Measurements from ENCODE around the gene TCF7L2.

Gene TCF7L2

DNA sequence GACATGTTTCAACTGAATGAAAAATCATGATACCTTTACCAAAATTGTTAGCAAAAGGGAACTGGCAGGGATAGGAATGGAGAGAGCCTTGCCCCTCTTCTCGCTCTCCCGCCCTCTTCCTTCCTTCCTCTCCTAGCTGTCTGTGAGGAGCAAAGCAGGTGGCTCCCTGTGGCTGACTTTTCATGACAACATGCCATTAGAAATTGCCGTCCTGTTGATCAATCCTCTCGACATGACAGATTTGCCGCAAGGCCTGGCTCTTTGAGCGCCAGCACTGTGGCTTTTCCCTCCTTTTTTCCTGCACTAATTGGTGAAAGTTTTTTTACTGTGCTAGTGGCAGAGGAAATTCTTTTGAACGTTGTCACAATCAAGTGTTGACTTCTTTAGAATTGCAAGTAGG, 171.1 kb downstream of the TCF7L2 start:
- Histone ChIP-seq H2BK15ac (ENCODE audit: low read depth, poor library complexity, severe bottlenecking) (no peak overlapping the region), H3K27me3 (ENCODE audit: control insufficient read depth in 1 of 2, insufficient read depth in 1 of 2, low read length in 2 of 2) (no peaks in the 10 kb centered on the region), H2AFZ (ENCODE audit: low read depth, low read length) (no peak overlapping the region), H3K79me1 (replicated peaks; ENCODE audit: low read length, poor library complexity, severe bottlenecking) (peaks cover 24% of the 10 kb centered on the region), H3K4ac (ENCODE audit: low read depth in 1 of 2, low read length in 2 of 2) (no peak overlapping the region), H3K23ac (ENCODE audit: low read length in 2 of 2) (no peak overlapping the region), H2BK120ac (ENCODE audit: low read depth, low read length) (no peak overlapping the region), H3K18ac (ENCODE audit: low read depth in 1 of 2, low read length in 2 of 2) (no peak overlapping the region), H2AK5ac (ENCODE audit: low read length, severe bottlenecking) (no peak overlapping the region), H3K4me2 (ENCODE audit: low read length, poor library complexity, severe bottlenecking) (no peak overlapping the region), H3K9ac (ENCODE audit: low read length) (no peak overlapping the region), H2BK5ac (ENCODE audit: low read depth, low read length, poor library complexity, severe bottlenecking) (no peak overlapping the region), H3K14ac (ENCODE audit: low read length in 2 of 2) (no peak overlapping the region), H2BK12ac (ENCODE audit: low read length in 2 of 2) (no peak overlapping the region), H4K8ac (ENCODE audit: low read length) (no peak overlapping the region), H3K4me1 (ENCODE audit: control insufficient read depth, insufficient read depth, low read depth, low read length) (peaks cover 1% of the 10 kb centered on the region), H4K91ac (ENCODE audit: low read length) (no peak overlapping the region), H3K9me3 (ENCODE audit: control insufficient read depth, low read length) (no peaks in the 10 kb centered on the region), H3K4me3 (ENCODE audit: insufficient read depth in 1 of 2, low read depth in 1 of 2, low read length in 2 of 2) (no peak overlapping the region), H3K36me3 (ENCODE audit: control insufficient read depth in 1 of 2, insufficient read depth in 2 of 2, low read depth in 1 of 2, low read length in 2 of 2) (no peaks in the 10 kb centered on the region), H3K27ac (ENCODE audit: low read length, poor library complexity, severe bottlenecking) (no peak overlapping the region)
- DNase-seq = no peak
- WGBS = 78% methylated on average over 6 of the region's 7 CpGs

GRCh38 chr10:113122947-113123346, 172.9 kb downstream of the TCF7L2 start:
- Histone ChIP-seq H3K23ac (ENCODE audit: low read length in 2 of 2) (no peak overlapping the region), H3K4me1 (ENCODE audit: control insufficient read depth, insufficient read depth, low read depth, low read length) (no peaks in the 10 kb centered on the region), H3K9me3 (ENCODE audit: control insufficient read depth, low read length) (no peaks in the 10 kb centered on the region), H4K91ac (ENCODE audit: low read length) (no peak overlapping the region), H2BK5ac (ENCODE audit: low read depth, low read length, poor library complexity, severe bottlenecking) (no peak overlapping the region), H3K27ac (ENCODE audit: low read length, poor library complexity, severe bottlenecking) (no peak overlapping the region), H3K36me3 (ENCODE audit: control insufficient read depth in 1 of 2, insufficient read depth in 2 of 2, low read depth in 1 of 2, low read length in 2 of 2) (no peaks in the 10 kb centered on the region), H3K9ac (ENCODE audit: low read length) (no peak overlapping the region), H4K8ac (ENCODE audit: low read length) (no peak overlapping the region), H3K4me2 (ENCODE audit: low read length, poor library complexity, severe bottlenecking) (no peak overlapping the region), H3K14ac (ENCODE audit: low read length in 2 of 2) (no peak overlapping the region), H2AK5ac (ENCODE audit: low read length, severe bottlenecking) (no peak overlapping the region), H3K27me3 (ENCODE audit: control insufficient read depth in 1 of 2, insufficient read depth in 1 of 2, low read length in 2 of 2) (no peaks in the 10 kb centered on the region), H3K18ac (ENCODE audit: low read depth in 1 of 2, low read length in 2 of 2) (no peak overlapping the region), H2BK12ac (ENCODE audit: low read length in 2 of 2) (no peak overlapping the region), H2BK120ac (ENCODE audit: low read depth, low read length) (no peak overlapping the region), H3K79me1 (replicated peaks; ENCODE audit: low read length, poor library complexity, severe bottlenecking) (peaks cover 22% of the 10 kb centered on the region), H3K4ac (ENCODE audit: low read depth in 1 of 2, low read length in 2 of 2) (no peak overlapping the region), H3K4me3 (ENCODE audit: insufficient read depth in 1 of 2, low read depth in 1 of 2, low read length in 2 of 2) (no peak overlapping the region), H2AFZ (ENCODE audit: low read depth, low read length) (no peak overlapping the region), H2BK15ac (ENCODE audit: low read depth, poor library complexity, severe bottlenecking) (no peak overlapping the region)
- no peak for DNase-seq
- WGBS = 95% methylated on average over 9 of the region's 9 CpGs

DNA sequence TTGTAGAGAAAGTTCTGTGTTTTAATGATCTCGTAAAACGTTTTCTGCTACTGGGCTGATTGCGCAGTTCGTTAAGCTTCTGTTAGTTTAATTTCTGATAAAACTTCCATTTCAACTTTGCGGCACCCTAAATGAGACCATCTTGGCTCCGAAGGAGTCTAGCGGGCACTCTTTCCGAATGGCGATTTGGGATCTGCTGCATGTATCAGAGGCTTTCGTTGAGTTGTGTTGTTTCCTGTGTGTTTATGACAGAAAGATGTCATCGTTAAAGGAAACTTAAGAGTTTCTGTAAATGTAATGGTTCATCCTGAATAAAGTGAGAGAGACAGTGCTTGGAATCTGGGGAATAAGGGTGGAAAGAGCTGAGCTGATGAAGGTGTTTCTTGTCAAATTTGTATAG, 174.7 kb downstream of the TCF7L2 start:
- Histone ChIP-seq H3K27ac (ENCODE audit: low read length, poor library complexity, severe bottlenecking) (no peak overlapping the region), H2BK12ac (ENCODE audit: low read length in 2 of 2) (no peak overlapping the region), H2BK120ac (ENCODE audit: low read depth, low read length) (no peak overlapping the region), H2AK5ac (ENCODE audit: low read length, severe bottlenecking) (no peak overlapping the region), H3K79me1 (replicated peaks; ENCODE audit: low read length, poor library complexity, severe bottlenecking) (peaks cover 21% of the 10 kb centered on the region), H2BK5ac (ENCODE audit: low read depth, low read length, poor library complexity, severe bottlenecking) (no peak overlapping the region), H3K4me2 (ENCODE audit: low read length, poor library complexity, severe bottlenecking) (no peak overlapping the region), H4K91ac (ENCODE audit: low read length) (no peak overlapping the region), H3K14ac (ENCODE audit: low read length in 2 of 2) (no peak overlapping the region), H2BK15ac (ENCODE audit: low read depth, poor library complexity, severe bottlenecking) (no peak overlapping the region), H3K4ac (ENCODE audit: low read depth in 1 of 2, low read length in 2 of 2) (no peak overlapping the region), H3K27me3 (ENCODE audit: control insufficient read depth in 1 of 2, insufficient read depth in 1 of 2, low read length in 2 of 2) (no peaks in the 10 kb centered on the region), H3K18ac (ENCODE audit: low read depth in 1 of 2, low read length in 2 of 2) (no peak overlapping the region), H3K9ac (ENCODE audit: low read length) (no peak overlapping the region), H3K36me3 (ENCODE audit: control insufficient read depth in 1 of 2, insufficient read depth in 2 of 2, low read depth in 1 of 2, low read length in 2 of 2) (no peaks in the 10 kb centered on the region), H2AFZ (ENCODE audit: low read depth, low read length) (no peak overlapping the region), H4K8ac (ENCODE audit: low read length) (no peak overlapping the region), H3K23ac (ENCODE audit: low read length in 2 of 2) (no peak overlapping the region), H3K9me3 (ENCODE audit: control insufficient read depth, low read length) (no peaks in the 10 kb centered on the region), H3K4me1 (ENCODE audit: control insufficient read depth, insufficient read depth, low read depth, low read length) (peaks cover 4% of the 10 kb centered on the region), H3K4me3 (ENCODE audit: insufficient read depth in 1 of 2, low read depth in 1 of 2, low read length in 2 of 2) (no peak overlapping the region)
- WGBS = 90% methylated on average over 11 of the region's 11 CpGs
- no peak for DNase-seq

GRCh38 chr10:113125612-113126011, 175.6 kb downstream of the TCF7L2 start:
- WGBS = 83% methylated on average over 5 of the region's 6 CpGs
- no peak overlapping the region for H2BK5ac ChIP-seq (ENCODE audit: low read depth, low read length, poor library complexity, severe bottlenecking)
- no peaks in the 10 kb centered on the region for H3K36me3 ChIP-seq (ENCODE audit: control insufficient read depth in 1 of 2, insufficient read depth in 2 of 2, low read depth in 1 of 2, low read length in 2 of 2)

More at GRCh38 chr10:113125612-113126011, 175.6 kb downstream of the TCF7L2 start:
- H3K4ac ChIP-seq (ENCODE audit: low read depth in 1 of 2, low read length in 2 of 2) = no peak overlapping the region
- no peak overlapping the region for H3K18ac ChIP-seq (ENCODE audit: low read depth in 1 of 2, low read length in 2 of 2)
- H3K27me3 ChIP-seq (ENCODE audit: control insufficient read depth in 1 of 2, insufficient read depth in 1 of 2, low read length in 2 of 2) = no peaks in the 10 kb centered on the region
- H3K4me1 ChIP-seq (ENCODE audit: control insufficient read depth, insufficient read depth, low read depth, low read length) = peaks cover 5% of the 10 kb centered on the region
- peak overlapping the region; percentile 82 for H3K9ac ChIP-seq (ENCODE audit: low read length)
- peak overlapping the region in 1 of 2 experiments; percentile 74 for H3K4me3 ChIP-seq (ENCODE audit: insufficient read depth in 1 of 2, low read depth in 1 of 2, low read length in 2 of 2)
- H3K23ac ChIP-seq (ENCODE audit: low read length in 2 of 2) = no peak overlapping the region
- no peak for DNase-seq
- H2AK5ac ChIP-seq (ENCODE audit: low read length, severe bottlenecking) = no peak overlapping the region
- no peak overlapping the region for H2AFZ ChIP-seq (ENCODE audit: low read depth, low read length)
- H4K91ac ChIP-seq (ENCODE audit: low read length) = no peak overlapping the region
- no peak overlapping the region for H2BK120ac ChIP-seq (ENCODE audit: low read depth, low read length)
- H2BK12ac ChIP-seq (ENCODE audit: low read length in 2 of 2) = no peak overlapping the region
- H3K9me3 ChIP-seq (ENCODE audit: control insufficient read depth, low read length) = no peaks in the 10 kb centered on the region
- no peak overlapping the region for H3K4me2 ChIP-seq (ENCODE audit: low read length, poor library complexity, severe bottlenecking)
- no peak overlapping the region for H3K27ac ChIP-seq (ENCODE audit: low read length, poor library complexity, severe bottlenecking)
- peaks cover 18% of the 10 kb centered on the region for H3K79me1 ChIP-seq (replicated peaks; ENCODE audit: low read length, poor library complexity, severe bottlenecking)
- H4K8ac ChIP-seq (ENCODE audit: low read length) = no peak overlapping the region
- H3K14ac ChIP-seq (ENCODE audit: low read length in 2 of 2) = no peak overlapping the region
- no peak overlapping the region for H2BK15ac ChIP-seq (ENCODE audit: low read depth, poor library complexity, severe bottlenecking)
